Transverse colon (tissue), 4 donors: ENCODE measurements around the gene SESTD1. TPM values are rescaled to one million over a fixed set of nuclear protein-coding genes. Genes with fewer than 3 reads are reported as not detected.

Experiments used
- DNase-seq: peaks from one replicate; pipeline ENCODE4 v3.0.0-alpha.2; 2019
- H3K27ac ChIP-seq, 4 donors: fragments of 200-600 bp; sonication (generic); 2 replicates each; pipeline ENCODE4 v1.5.1; 2016 to 2018; ENCODE audit warnings: inconsistent platforms in 4 of 4
- H3K27me3 ChIP-seq: fragments of 200-600 bp; sonication (generic); 2 replicates; pipeline ENCODE4 v1.5.1; 2017; ENCODE audit warnings: inconsistent platforms
- H3K36me3 ChIP-seq, 4 donors: fragments of 200-600 bp; sonication (generic); 2 replicates each; pipeline ENCODE4 v1.5.1; 2017 to 2019; ENCODE audit warnings: inconsistent platforms in 4 of 4
- H3K4me1 ChIP-seq, 4 donors: fragments of 200-600 bp; sonication (generic); 2 replicates each; pipeline ENCODE4 v1.5.1; 2017 to 2020; ENCODE audit warnings: inconsistent platforms in 4 of 4
- H3K4me3 ChIP-seq, 4 donors: fragments of 200-600 bp; sonication (generic); 1 replicate in 1 of 4; 2 replicates in 3 of 4; pipeline versions ENCODE4 v1.5.1 to v1.6.1; 2017 to 2019; ENCODE audit warnings: inconsistent platforms in 4 of 4
- H3K9me3 ChIP-seq, 2 donors: fragments of 200-600 bp; sonication (generic); 2 replicates each; pipeline ENCODE4 v1.5.1; 2017 to 2019; ENCODE audit warnings: inconsistent platforms in 2 of 2
- CTCF ChIP-seq, 5 experiments: fragments of 200-600 bp in 3 of 5; fragments of 450-650 bp in 2 of 5; sonication (generic) in 3 of 5; IDR thresholded peaks; 1 replicate in 2 of 5; 2 replicates in 3 of 5; pipeline ENCODE4 v1.5.1; 2016 to 2017; ENCODE audit warnings: antibody characterized with exemption in 5 of 5, inconsistent platforms in 3 of 5, mild to moderate bottlenecking in 2 of 5, moderate library complexity in 1 of 5
- EP300 ChIP-seq: sonication (generic); formaldehyde crosslinking; IDR thresholded peaks from one replicate; pipeline ENCODE4 v1.6.1; 2017; ENCODE audit warnings: antibody characterized with exemption, low read depth
- POLR2A ChIP-seq: fragments of 450-650 bp; IDR thresholded peaks from one replicate; pipeline ENCODE4 v1.6.1; 2016; ENCODE audit warnings: antibody characterized with exemption, mild to moderate bottlenecking, moderate library complexity
- POLR2AphosphoS5 ChIP-seq, 3 donors: sonication (generic); formaldehyde crosslinking; IDR thresholded peaks; one replicate each; pipeline ENCODE4 v1.6.1; 2016; ENCODE audit warnings: antibody characterized with exemption in 3 of 3
- WGBS, 2 donors: methylation state at CpG; one replicate each; pipeline ENCODE4 v1.1.5; 2018; ENCODE audit warnings: low coverage in 1 of 2; 5-methylcytosine and 5-hydroxymethylcytosine counted together
- in situ Hi-C, 4 donors: fragments of 200-750 bp; cut with MboI; loops; one replicate each; pipeline versions ENCODE4 v1.15.0 to v1.15.1; 2017; ENCODE audit warnings: low sequenced_read_pairs in 3 of 4, low pct_ligation_motif_present in 1 of 4, low pct_unique_long_range_greater_than_20kb in 1 of 4
- intact Hi-C: fragments of 100-400 bp; cut with DNase I; formaldehyde crosslinking; loops from one replicate; pipeline ENCODE4 v1.15.1; 2023; ENCODE audit warnings: low total_unique reads
- total RNA-seq, 4 donors: library from RNA; depleted of rRNA; stranded (reverse); fragments of >200 nt; gene quantifications; one replicate each; pipeline ENCODE4 v1.1.0, GENCODE V29; 2016

SESTD1 gene
- total RNA-seq, 4 donors from 2014 or later = 12.6 to 44.1 (median 22.3) TPM

- DNase-seq = no peak
Observed at GRCh38 chr2:179233626-179234430, 30.8 kb downstream of the SESTD1 start.

GRCh38 chr2:179233083-179233490, 31.5 kb downstream of the SESTD1 start:
- Histone ChIP-seq H3K27me3 (no peaks in the 10 kb centered on the region), H3K27ac (peak overlapping the region in 2 of 4 donors; percentile 0 to 23), H3K4me1 (peaks cover 0 to 20% (median 0%) of the 10 kb centered on the region in 4 donors), H3K36me3 (no peaks in the 10 kb centered on the region), H3K4me3 (no peak overlapping the region), H3K9me3 (no peaks in the 10 kb centered on the region)
- in situ Hi-C loops (loop anchor here in 1 of 4 donors (10.0 kb wide), 1 partner anchor 58 kb away; no protein-coding TSS in a partner anchor), intact Hi-C loops (no loop called here)
- DNase-seq = no peak
- TF ChIP-seq POLR2AphosphoS5 (IDR thresholded peaks at IDR 0.05) (no peak), CTCF (IDR thresholded peaks at IDR 0.05) (no peak), EP300 (no peak), POLR2A (no peak)
- 49 to 71% methylated on average over 4 to 5 of the region's 5 CpGs for WGBS, 2 donors

More at GRCh38 chr2:179233626-179234430, 30.8 kb downstream of the SESTD1 start:
- Histone ChIP-seq H3K27me3 (no peaks in the 10 kb centered on the region), H3K27ac (peak overlapping the region in 2 of 4 donors; percentile 0 to 9), H3K4me3 (no peak overlapping the region), H3K4me1 (peaks cover 4 to 27% (median 6%) of the 10 kb centered on the region in 4 donors), H3K36me3 (no peaks in the 10 kb centered on the region), H3K9me3 (no peaks in the 10 kb centered on the region)
- in situ Hi-C loops = loop anchor here in 1 of 4 donors (10.0 kb wide), 1 partner anchor 59 kb away; no protein-coding TSS in a partner anchor
- intact Hi-C loops = no loop called here
- TF ChIP-seq POLR2A (no peak), CTCF (IDR thresholded peaks at IDR 0.05) (no peak), POLR2AphosphoS5 (IDR thresholded peaks at IDR 0.05) (no peak), EP300 (no peak)
- WGBS, 2 donors = 86 to 95% methylated on average over 1 to 4 of the region's 4 CpGs

GRCh38 chr2:179226961-179227259, 37.7 kb downstream of the SESTD1 start:
- in situ Hi-C loops = loop anchor here in 1 of 4 donors (10.0 kb wide), 1 partner anchor 188 kb away; no protein-coding TSS in a partner anchor
- no peak overlapping the region for H3K27ac ChIP-seq

More at GRCh38 chr2:179226961-179227259, 37.7 kb downstream of the SESTD1 start:
- intact Hi-C loops = no loop called here
- Histone ChIP-seq H3K4me1 (peaks cover 0 to 15% (median 0%) of the 10 kb centered on the region in 4 donors), H3K4me3 (no peak overlapping the region), H3K36me3 (no peaks in the 10 kb centered on the region), H3K9me3 (no peaks in the 10 kb centered on the region), H3K27me3 (no peaks in the 10 kb centered on the region)
- DNase-seq = no peak
- no peak for TF ChIP-seq CTCF (IDR thresholded peaks at IDR 0.05)
- no peak for TF ChIP-seq POLR2A
